ENCODE data around the gene SEMA3E. TPM values are rescaled to one million over a fixed set of nuclear protein-coding genes. Genes with fewer than 3 reads are reported as not detected.

The SEMA3E gene
- total and polyA plus RNA-seq, 9 of the 15 experiments (the other 6 are each of a cell fraction or from before 2014, with no cell fraction given) = 0.01 to 1.4 (median 0.14) TPM; not detected in 2

GRCh38 chr7:83429493-83429892 is 219.4 kb downstream of the SEMA3E start:
- Histone ChIP-seq H4K20me1 (replicated peaks; ENCODE audit: control insufficient read depth, insufficient read depth, low read length) (no peaks in the 10 kb centered on the region), H3K4me1 (replicated peaks in 1 of 2; ENCODE audit: control insufficient read depth in 2 of 2, insufficient read depth in 2 of 2, low read length in 2 of 2) (no peaks in the 10 kb centered on the region), H3K9ac (ENCODE audit: insufficient read depth in 1 of 2, low read depth in 2 of 2, low read length in 2 of 2) (no peak overlapping the region), H2AFZ (ENCODE audit: low read depth, low read length) (no peak overlapping the region), H3K79me2 (ENCODE audit: control insufficient read depth, insufficient read depth, low read length) (no peaks in the 10 kb centered on the region), H3K36me3 (ENCODE audit: control insufficient read depth, insufficient read depth, low read length) (no peaks in the 10 kb centered on the region), H3K4me2 (ENCODE audit: insufficient read depth, low read length) (no peak overlapping the region), H3K4me3 (no peak overlapping the region), H3K9me1 (ENCODE audit: control insufficient read depth, insufficient read depth, low read length) (no peaks in the 10 kb centered on the region), H3K9me3 (replicated peaks; ENCODE audit: control insufficient read depth, insufficient read depth, low read depth, low read length) (no peaks in the 10 kb centered on the region), H3K27ac (ENCODE audit: extremely low read depth, low read depth, low read length) (no peak overlapping the region), H3K27me3 (ENCODE audit: control insufficient read depth in 2 of 2, insufficient read depth in 2 of 2, low read length in 2 of 2) (no peaks in the 10 kb centered on the region)
- ATAC-seq (no peak), DNase-seq (ENCODE audit: extremely low read depth in 1 of 4, low spot score in 3 of 4) (no peak), FAIRE-seq (no peak)
- no TSS peak for BruUV-seq (replicated peaks)
- intact Hi-C loops (cut with micrococcal nuclease) = no loop called here
- ChIA-PET CTCF (ENCODE audit: low intra/inter-chr PET ratio) (no interaction called here), POLR2A (no interaction called here)
- 0% methylated on average over 2 of the region's 2 CpGs for WGBS (ENCODE audit: insufficient coverage, low coverage, missing lambda C conversion rate)
- in situ Hi-C loops (cut with MboI) = no loop called here
- TF ChIP-seq L3MBTL2 (IDR thresholded peaks at IDR 0.05) (no peak), HDGF (IDR thresholded peaks at IDR 0.05) (no peak), ZHX1 (conservative IDR thresholded peaks at IDR 0.05; ENCODE audit: low read length) (no peak), THRB (CRISPR knock-in tag; conservative IDR thresholded peaks at IDR 0.05) (no peak), ARID4B (CRISPR knock-in tag; IDR thresholded peaks at IDR 0.05) (no peak), ETS1 (conservative IDR thresholded peaks at IDR 0.05; ENCODE audit: control insufficient read depth, low read depth, low read length) (no peak), FOXA3 (CRISPR knock-in tag; conservative IDR thresholded peaks at IDR 0.05 in 1 of 2, IDR thresholded peaks at IDR 0.05 in 1 of 2) (no peak), RHOXF2B (CRISPR knock-in tag; conservative IDR thresholded peaks at IDR 0.05) (no peak), ARID2 (IDR thresholded peaks at IDR 0.05) (no peak), ZNF212 (CRISPR knock-in tag; IDR thresholded peaks at IDR 0.05) (no peak), PATZ1 (CRISPR knock-in tag; IDR thresholded peaks at IDR 0.05; ENCODE audit: borderline replicate concordance) (no peak)
